Neural progenitor cell (in vitro differentiated cells): ENCODE results near the gene PLXNA4. TPM values are rescaled to one million over a fixed set of nuclear protein-coding genes. Genes with fewer than 3 reads are reported as not detected.
"Not testable (repeated sequence)": the region's sequence is repeated elsewhere in the genome, so short reads cannot be mapped to it uniquely, and the experiment has no call there.

ENCODE experiments used
- DNase-seq: peaks from one replicate; pipeline ENCODE4 v3.0.0-alpha.2; 2016; ENCODE audit warnings: low spot score
- H2AFZ ChIP-seq: fragments of 200-600 bp; sonication (generic); replicated peaks from 2 replicates; pipeline ENCODE4 v1.6.1; 2016; ENCODE audit warnings: antibody characterized with exemption
- H3F3A ChIP-seq: fragments of 200-600 bp; sonication (generic); 2 replicates; pipeline ENCODE4 v1.6.1; 2016; ENCODE audit warnings: antibody characterized with exemption, low read depth
- H3K27ac ChIP-seq: fragments of 200-600 bp; sonication (generic); 2 replicates; pipeline ENCODE4 v1.5.1; 2016; ENCODE audit warnings: mild to moderate bottlenecking
- H3K27me3 ChIP-seq: fragments of 200-600 bp; sonication (generic); 2 replicates; pipeline ENCODE4 v1.6.1; 2016; ENCODE audit warnings: mild to moderate bottlenecking, moderate library complexity
- H3K36me3 ChIP-seq: fragments of 200-600 bp; sonication (generic); 2 replicates; pipeline ENCODE4 v1.5.1; 2016
- H3K4me1 ChIP-seq: fragments of 200-600 bp; sonication (generic); 2 replicates; pipeline ENCODE4 v1.6.1; 2016; ENCODE audit warnings: mixed run types
- H3K4me2 ChIP-seq: fragments of 200-600 bp; sonication (generic); 2 replicates; pipeline ENCODE4 v1.6.1; 2016
- H3K4me3 ChIP-seq: fragments of 200-600 bp; sonication (generic); 2 replicates; pipeline ENCODE4 v1.5.1; 2016
- H3K79me2 ChIP-seq: fragments of 200-600 bp; sonication (generic); 2 replicates; pipeline ENCODE4 v1.6.1; 2016; ENCODE audit warnings: low read depth
- H3K9ac ChIP-seq: fragments of 200-600 bp; sonication (generic); 2 replicates; pipeline ENCODE4 v1.6.1; 2016
- H3K9me3 ChIP-seq: fragments of 200-600 bp; sonication (generic); 2 replicates; pipeline ENCODE4 v1.5.1; 2016; ENCODE audit warnings: low read depth
- H4K20me1 ChIP-seq: fragments of 200-600 bp; sonication (generic); 2 replicates; pipeline ENCODE4 v1.6.1; 2016; ENCODE audit warnings: low read depth
- H3K27ac Mint-ChIP-seq: 3 replicates; pipeline ENCODE4 v1.8.0; 2021; ENCODE audit warnings: mixed read lengths
- H3K27me3 Mint-ChIP-seq: 2 replicates; pipeline ENCODE4 v1.8.0; 2022; ENCODE audit warnings: low read depth, mild to moderate bottlenecking, inconsistent platforms, moderate library complexity, mixed read lengths; ENCODE audit not compliant: insufficient read depth
- H3K36me3 Mint-ChIP-seq: 3 replicates; pipeline ENCODE4 v1.8.0; 2021; ENCODE audit warnings: mixed read lengths
- H3K4me1 Mint-ChIP-seq: 3 replicates; pipeline ENCODE4 v1.8.0; 2021; ENCODE audit warnings: mixed read lengths
- H3K4me3 Mint-ChIP-seq: 3 replicates; pipeline ENCODE4 v1.8.0; 2021; ENCODE audit warnings: mild to moderate bottlenecking, moderate library complexity, mixed read lengths
- H3K9me3 Mint-ChIP-seq: 3 replicates; pipeline ENCODE4 v1.8.0; 2020; ENCODE audit warnings: mixed read lengths
- CTCF ChIP-seq: fragments of 200-600 bp; sonication (generic); IDR thresholded peaks from 2 replicates; pipeline ENCODE4 v1.5.1; 2017; ENCODE audit warnings: antibody characterized with exemption, mild to moderate bottlenecking
- EZH2 ChIP-seq: fragments of 200-600 bp; sonication (generic); IDR thresholded peaks from 2 replicates; pipeline ENCODE4 v1.6.1; 2017; ENCODE audit warnings: antibody characterized with exemption, mild to moderate bottlenecking, moderate library complexity
- EZH2phosphoT487 ChIP-seq: fragments of 200-600 bp; sonication (generic); IDR thresholded peaks from 2 replicates; pipeline ENCODE4 v1.6.1; 2017; ENCODE audit warnings: antibody characterized with exemption
- total RNA-seq: library from RNA; depleted of rRNA; stranded (reverse); fragments of >200 nt; gene quantifications from 2 replicates; pipeline ENCODE4 v1.2.3, GENCODE V29; 2015; ENCODE audit warnings: low replicate concordance

PLXNA4 gene
- total RNA-seq, 1 donor from 2014 or later: 0.49 TPM

GRCh38 chr7:132601783-132602182 is 25.5 kb upstream of the PLXNA4 start:
- no peak overlapping the region for H2AFZ ChIP-seq
- H3K36me3 ChIP-seq: no peaks in the 10 kb centered on the region
- Mint-ChIP-seq H3K27me3 (no peaks in the 10 kb centered on the region), H3K9me3 (peaks cover 4% of the 10 kb centered on the region), H3K36me3 (no peaks in the 10 kb centered on the region), H3K4me3 (no peak overlapping the region), H3K4me1 (peaks cover 21% of the 10 kb centered on the region), H3K27ac (no peak overlapping the region)
- H3K79me2 ChIP-seq: no peaks in the 10 kb centered on the region
- peaks cover 8% of the 10 kb centered on the region for H3K4me1 ChIP-seq
- no peak overlapping the region for H3K27ac ChIP-seq
- no peak for DNase-seq
- H4K20me1 ChIP-seq: no peaks in the 10 kb centered on the region
- H3K4me3 ChIP-seq: no peak overlapping the region
- H3K9ac ChIP-seq: no peak overlapping the region
- H3K27me3 ChIP-seq: no peaks in the 10 kb centered on the region
- no peaks in the 10 kb centered on the region for H3K9me3 ChIP-seq
- no peak for TF ChIP-seq EZH2phosphoT487
- TF ChIP-seq CTCF: no peak
- no peak for TF ChIP-seq EZH2
- no peak overlapping the region for H3K4me2 ChIP-seq
- H3F3A ChIP-seq: no peaks in the 10 kb centered on the region

GRCh38 chr7:132596588-132596987 is 20.3 kb upstream of the PLXNA4 start:
- Histone ChIP-seq H2AFZ (no peak overlapping the region), H3K4me3 (no peak overlapping the region), H3K79me2 (no peaks in the 10 kb centered on the region), H3K9me3 (no peaks in the 10 kb centered on the region), H3K4me1 (peaks cover 13% of the 10 kb centered on the region), H4K20me1 (no peaks in the 10 kb centered on the region), H3K9ac (no peak overlapping the region), H3K4me2 (no peak overlapping the region), H3K36me3 (no peaks in the 10 kb centered on the region), H3K27me3 (no peaks in the 10 kb centered on the region), H3F3A (no peaks in the 10 kb centered on the region), H3K27ac (no peak overlapping the region)
- Mint-ChIP-seq H3K4me1 (peaks cover 15% of the 10 kb centered on the region), H3K4me3 (no peak overlapping the region), H3K9me3 (no peaks in the 10 kb centered on the region), H3K36me3 (no peaks in the 10 kb centered on the region), H3K27me3 (peaks cover 6% of the 10 kb centered on the region), H3K27ac (no peak overlapping the region)
- TF ChIP-seq EZH2phosphoT487 (no peak), CTCF (no peak), EZH2 (no peak)
- no peak for DNase-seq

GRCh38 chr7:132594741-132595140 is 18.5 kb upstream of the PLXNA4 start:
- DNase-seq, H3K27me3 Mint-ChIP-seq, H3K36me3 ChIP-seq, H3K27me3 ChIP-seq, H3K4me3 ChIP-seq, H2AFZ ChIP-seq, H3K9me3 Mint-ChIP-seq, H3K27ac ChIP-seq, H3K9me3 ChIP-seq, H4K20me1 ChIP-seq, H3K4me2 ChIP-seq, H3F3A ChIP-seq, H3K79me2 ChIP-seq, H3K36me3 Mint-ChIP-seq, H3K27ac Mint-ChIP-seq, H3K4me3 Mint-ChIP-seq, H3K9ac ChIP-seq: not testable (repeated sequence)
- H3K4me1 ChIP-seq: peaks cover 20% of the 10 kb centered on the region
- H3K4me1 Mint-ChIP-seq: peaks cover 16% of the 10 kb centered on the region

- no peaks in the 10 kb centered on the region for H3K36me3 Mint-ChIP-seq
- peaks cover 4% of the 10 kb centered on the region for H3F3A ChIP-seq
- no peak overlapping the region for H2AFZ ChIP-seq
- no peak overlapping the region for H3K4me3 ChIP-seq
- DNase-seq: no peak
- H3K9ac ChIP-seq: no peak overlapping the region
- H3K9me3 ChIP-seq: no peaks in the 10 kb centered on the region
- no peaks in the 10 kb centered on the region for H3K79me2 ChIP-seq
- H3K4me1 ChIP-seq: peaks cover 20% of the 10 kb centered on the region
- H3K4me2 ChIP-seq: peak overlapping the region; percentile 12
- no peaks in the 10 kb centered on the region for H3K9me3 Mint-ChIP-seq
- H3K4me1 Mint-ChIP-seq: peaks cover 16% of the 10 kb centered on the region
- H4K20me1 ChIP-seq: no peaks in the 10 kb centered on the region
- no peak for TF ChIP-seq EZH2phosphoT487
- no peak for TF ChIP-seq CTCF
- TF ChIP-seq EZH2: no peak
- H3K4me3 Mint-ChIP-seq: no peak overlapping the region
- H3K27ac ChIP-seq: no peak overlapping the region
- H3K36me3 ChIP-seq: no peaks in the 10 kb centered on the region
- no peak overlapping the region for H3K27ac Mint-ChIP-seq
- peaks cover 6% of the 10 kb centered on the region for H3K27me3 Mint-ChIP-seq
- no peaks in the 10 kb centered on the region for H3K27me3 ChIP-seq
Measured at GRCh38 chr7:132592936-132593335, 16.7 kb upstream of the PLXNA4 start.
